Coronary artery (tissue), 2 donors: ENCODE data around the gene UHRF2.
A peak's percentile ranks its signal among the peaks of the same experiment; 100 is the strongest.

ENCODE experiments used
- DNase-seq: peaks from one replicate; pipeline ENCODE4 v3.0.0-alpha.2; 2017; ENCODE audit warnings: low spot score
- H3K27ac ChIP-seq, 2 donors: fragments of 200-600 bp; sonication (generic); one replicate each; pipeline ENCODE4 v1.5.1; 2016 to 2019
- H3K4me3 ChIP-seq: fragments of 200-600 bp; sonication (generic); 2 replicates; pipeline ENCODE4 v1.5.1; 2016; ENCODE audit warnings: mild to moderate bottlenecking, moderate library complexity
- TF ChIP-seq, protein P1 (sequence below): fragments of 200-600 bp; sonication (generic); IDR thresholded peaks from one replicate; pipeline ENCODE4 v1.5.1; 2019; ENCODE audit warnings: antibody characterized with exemption

The UHRF2 gene

DNA sequence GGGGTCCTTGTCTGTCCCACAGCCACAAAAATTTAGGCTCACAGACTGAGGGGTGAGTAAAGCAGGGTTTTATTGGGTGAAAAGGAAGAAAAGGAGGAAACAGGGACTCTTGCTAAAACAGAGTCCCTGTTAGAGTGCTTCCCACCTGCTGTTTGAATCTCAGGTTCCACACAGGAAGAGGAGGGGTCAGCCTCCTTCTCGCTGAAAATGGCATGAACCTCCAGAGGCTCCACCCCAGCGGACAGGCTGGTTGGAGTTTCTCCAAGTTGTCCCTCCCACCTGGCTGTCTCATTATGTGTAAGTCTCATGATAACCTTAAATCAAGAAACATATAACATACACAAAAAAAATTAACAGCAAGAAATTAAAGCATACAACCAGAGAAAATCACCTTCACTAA, 28.3 kb upstream of the UHRF2 start:
- no peak for DNase-seq
- Histone ChIP-seq H3K4me3 (no peak overlapping the region), H3K27ac (peak overlapping the region in 1 of 2 donors; percentile 41)
- TF ChIP-seq, protein P1, sequence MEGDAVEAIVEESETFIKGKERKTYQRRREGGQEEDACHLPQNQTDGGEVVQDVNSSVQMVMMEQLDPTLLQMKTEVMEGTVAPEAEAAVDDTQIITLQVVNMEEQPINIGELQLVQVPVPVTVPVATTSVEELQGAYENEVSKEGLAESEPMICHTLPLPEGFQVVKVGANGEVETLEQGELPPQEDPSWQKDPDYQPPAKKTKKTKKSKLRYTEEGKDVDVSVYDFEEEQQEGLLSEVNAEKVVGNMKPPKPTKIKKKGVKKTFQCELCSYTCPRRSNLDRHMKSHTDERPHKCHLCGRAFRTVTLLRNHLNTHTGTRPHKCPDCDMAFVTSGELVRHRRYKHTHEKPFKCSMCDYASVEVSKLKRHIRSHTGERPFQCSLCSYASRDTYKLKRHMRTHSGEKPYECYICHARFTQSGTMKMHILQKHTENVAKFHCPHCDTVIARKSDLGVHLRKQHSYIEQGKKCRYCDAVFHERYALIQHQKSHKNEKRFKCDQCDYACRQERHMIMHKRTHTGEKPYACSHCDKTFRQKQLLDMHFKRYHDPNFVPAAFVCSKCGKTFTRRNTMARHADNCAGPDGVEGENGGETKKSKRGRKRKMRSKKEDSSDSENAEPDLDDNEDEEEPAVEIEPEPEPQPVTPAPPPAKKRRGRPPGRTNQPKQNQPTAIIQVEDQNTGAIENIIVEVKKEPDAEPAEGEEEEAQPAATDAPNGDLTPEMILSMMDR = no peak

DNA sequence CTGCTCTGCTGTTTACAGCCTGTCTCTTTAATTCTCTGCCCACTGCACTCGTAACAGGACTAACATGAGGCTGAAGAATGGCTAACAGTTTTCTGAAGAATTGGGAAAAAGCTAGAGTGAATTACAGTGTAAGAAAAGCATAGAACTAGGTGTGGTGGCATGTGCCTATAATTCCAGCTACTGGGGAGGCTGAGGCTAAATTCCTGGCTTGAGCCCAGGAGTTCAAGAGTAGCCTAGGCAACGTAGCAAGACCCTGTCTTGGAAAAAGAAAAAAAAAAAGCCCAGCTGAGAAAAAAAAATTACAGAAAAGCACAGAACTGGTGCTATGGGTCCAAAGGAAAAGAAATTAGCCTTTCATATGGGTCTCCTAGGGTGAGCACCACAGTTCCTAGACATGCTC, 13.9 kb upstream of the UHRF2 start:
- Histone ChIP-seq H3K4me3 (no peak overlapping the region), H3K27ac (no peak overlapping the region)
- TF ChIP-seq, protein P1 = no peak
- no peak for DNase-seq

DNA sequence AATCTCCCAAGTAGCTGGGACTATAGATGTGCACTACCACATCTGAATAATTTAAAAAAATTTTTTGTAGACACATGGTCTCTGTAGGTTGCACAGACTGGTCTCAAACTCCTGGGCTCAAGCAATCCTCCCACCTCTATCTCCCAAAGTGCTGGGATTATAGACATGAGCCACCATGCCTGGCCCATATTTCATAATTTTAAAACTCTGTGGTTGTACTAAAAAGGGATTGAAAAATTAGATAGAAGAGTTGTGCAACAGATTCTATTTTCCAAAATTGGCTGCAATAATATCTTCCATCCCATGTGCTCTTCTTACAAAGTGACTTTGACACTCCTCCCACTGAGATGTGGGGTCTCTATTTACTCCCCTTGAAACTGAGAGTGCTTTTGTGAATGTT, 7.6 kb upstream of the UHRF2 start:
- Histone ChIP-seq H3K4me3 (no peak overlapping the region), H3K27ac (no peak overlapping the region)
- DNase-seq = no peak
- TF ChIP-seq, protein P1 = no peak

DNA sequence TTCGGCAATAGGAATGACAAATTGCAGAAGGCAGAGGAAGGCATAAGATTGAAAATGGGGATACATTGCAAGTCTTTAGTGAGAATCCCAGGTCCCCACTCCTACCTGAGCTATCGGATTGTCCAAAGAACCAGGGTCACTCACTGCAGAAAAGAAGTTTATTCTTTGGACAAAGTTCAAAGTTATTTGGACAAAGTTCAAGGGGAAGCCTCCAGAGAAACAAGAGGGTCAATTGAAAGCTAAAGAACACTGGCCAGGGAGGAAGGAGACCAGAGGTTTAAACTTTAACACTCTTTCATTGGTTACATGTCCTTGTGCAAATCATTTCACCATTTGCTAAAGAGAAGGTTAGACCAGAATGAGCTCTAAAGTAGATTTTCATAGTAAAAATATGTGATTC, 5.2 kb upstream of the UHRF2 start:
- TF ChIP-seq, protein P1 = no peak
- DNase-seq = no peak
- no peak overlapping the region for H3K4me3 ChIP-seq
- H3K27ac ChIP-seq = no peak overlapping the region

DNA sequence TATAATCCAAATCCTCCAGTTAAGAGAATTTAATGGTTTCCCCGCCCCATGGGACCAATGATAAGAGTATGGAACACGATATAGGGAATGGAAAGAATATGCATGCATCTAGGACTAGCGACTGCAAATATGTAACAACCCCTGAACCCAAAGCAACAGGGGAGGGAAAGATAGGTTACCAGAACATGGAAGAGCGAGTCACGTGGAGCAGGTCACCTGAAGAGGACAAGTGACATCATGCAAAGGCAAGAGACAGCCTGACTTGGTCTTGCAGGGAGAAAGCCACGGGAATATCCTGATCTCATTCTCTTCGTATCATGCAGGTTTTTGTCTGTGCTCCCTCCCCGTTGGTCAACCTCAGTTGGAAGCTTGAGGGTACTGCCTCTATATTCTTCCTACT, 4.7 kb upstream of the UHRF2 start:
- TF ChIP-seq, protein P1 = no peak
- H3K4me3 ChIP-seq = no peak overlapping the region
- no peak for DNase-seq

DNA sequence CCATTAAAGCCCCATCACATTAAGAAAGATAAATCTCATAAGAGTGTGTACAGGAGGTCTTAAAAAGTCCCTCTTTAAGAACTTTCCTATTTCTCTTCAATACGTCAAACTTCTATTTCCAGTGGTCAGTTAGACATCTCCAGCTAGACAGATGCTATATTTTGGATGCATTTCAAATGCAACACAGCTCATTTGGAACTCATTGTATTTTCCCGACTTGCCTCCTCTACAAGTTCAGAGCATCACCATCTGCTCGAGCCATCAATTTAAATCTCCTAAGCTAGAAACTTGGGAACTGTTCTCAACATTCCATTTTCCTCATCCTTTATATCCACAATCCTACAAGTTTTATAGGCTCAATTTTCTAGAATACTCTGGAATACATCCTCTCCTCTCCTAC, 3.2 kb upstream of the UHRF2 start:
- Histone ChIP-seq H3K27ac (no peak overlapping the region), H3K4me3 (no peak overlapping the region)
- TF ChIP-seq, protein P1 = no peak
- no peak for DNase-seq

More for the DNA sequence above, 4.7 kb upstream of the UHRF2 start:
- no peak overlapping the region for H3K27ac ChIP-seq

DNA sequence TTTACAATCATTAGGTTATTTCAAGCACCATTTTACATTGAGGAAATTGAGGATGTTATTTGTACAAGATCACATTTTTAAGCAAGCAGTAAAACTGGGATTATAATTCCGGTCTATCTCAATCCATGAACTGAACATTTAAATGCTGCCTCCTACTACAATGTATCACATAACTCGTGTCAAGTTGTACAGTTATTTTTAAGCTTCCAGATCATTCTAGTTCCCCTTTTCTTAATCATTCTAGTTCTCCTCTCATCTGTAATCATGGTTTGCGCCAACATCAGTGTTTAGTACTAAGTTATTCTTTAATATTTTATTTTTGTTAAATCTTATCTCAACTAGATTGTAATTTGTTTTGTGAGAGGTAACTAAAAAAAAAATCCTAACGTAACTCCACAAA, 2.4 kb upstream of the UHRF2 start:
- TF ChIP-seq, protein P1 = no peak
- DNase-seq = no peak
- no peak overlapping the region for H3K27ac ChIP-seq
- no peak overlapping the region for H3K4me3 ChIP-seq
